NCI-H226 (cell line): ENCODE data around the gene VPS8.
"Not testable (repeated sequence)": the region's sequence is repeated elsewhere in the genome, so short reads cannot be mapped to it uniquely, and the experiment has no call there.

ENCODE experiments used
- DNase-seq: peaks from one replicate; pipeline ENCODE4 v3.0.0-alpha.2; 2015

VPS8 gene

DNA sequence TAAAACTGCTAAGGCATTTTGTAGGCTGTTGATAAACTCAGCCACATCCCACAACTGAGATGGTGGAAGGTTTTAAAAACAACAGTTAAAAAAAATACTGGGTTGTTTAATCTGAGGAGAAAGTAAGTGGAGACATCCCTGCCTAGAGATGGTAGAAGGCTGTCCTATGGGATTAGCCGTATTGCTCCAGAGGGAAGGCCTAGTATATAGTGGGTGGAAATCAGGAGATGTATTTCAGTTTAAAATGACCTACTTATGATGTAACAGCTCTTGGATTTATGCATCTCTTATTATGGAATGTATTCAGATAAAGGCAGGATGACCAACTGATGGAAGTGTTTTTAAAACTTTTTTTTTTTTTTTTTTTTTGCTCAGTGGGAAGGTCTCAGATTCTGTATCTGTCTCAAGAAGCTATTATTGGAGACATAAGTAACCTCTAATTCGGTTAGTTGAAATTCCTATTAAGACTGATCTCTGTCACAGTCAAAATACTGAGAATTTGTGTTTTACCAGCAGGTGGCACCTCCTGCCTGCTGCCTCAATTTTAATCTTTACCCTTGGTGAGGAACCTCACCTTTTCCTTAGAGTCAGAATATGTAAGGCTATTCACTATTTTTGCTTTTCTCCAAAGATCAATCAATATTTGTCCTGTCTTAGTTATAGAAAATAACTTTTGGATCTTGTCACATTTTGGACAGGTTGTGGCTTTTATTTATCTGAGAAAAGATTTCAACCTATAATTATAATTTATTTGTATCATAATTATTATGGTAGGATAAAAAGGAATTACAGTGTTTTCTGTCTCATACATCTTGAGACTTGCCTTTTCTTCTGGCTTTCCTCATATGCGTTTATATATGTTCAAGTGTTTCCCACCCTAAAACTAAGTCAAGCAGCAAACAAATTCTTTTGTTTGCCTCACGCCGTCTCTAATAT is 63.0 kb downstream of the VPS8 start:
- peak; percentile 11 for DNase-seq

DNA sequence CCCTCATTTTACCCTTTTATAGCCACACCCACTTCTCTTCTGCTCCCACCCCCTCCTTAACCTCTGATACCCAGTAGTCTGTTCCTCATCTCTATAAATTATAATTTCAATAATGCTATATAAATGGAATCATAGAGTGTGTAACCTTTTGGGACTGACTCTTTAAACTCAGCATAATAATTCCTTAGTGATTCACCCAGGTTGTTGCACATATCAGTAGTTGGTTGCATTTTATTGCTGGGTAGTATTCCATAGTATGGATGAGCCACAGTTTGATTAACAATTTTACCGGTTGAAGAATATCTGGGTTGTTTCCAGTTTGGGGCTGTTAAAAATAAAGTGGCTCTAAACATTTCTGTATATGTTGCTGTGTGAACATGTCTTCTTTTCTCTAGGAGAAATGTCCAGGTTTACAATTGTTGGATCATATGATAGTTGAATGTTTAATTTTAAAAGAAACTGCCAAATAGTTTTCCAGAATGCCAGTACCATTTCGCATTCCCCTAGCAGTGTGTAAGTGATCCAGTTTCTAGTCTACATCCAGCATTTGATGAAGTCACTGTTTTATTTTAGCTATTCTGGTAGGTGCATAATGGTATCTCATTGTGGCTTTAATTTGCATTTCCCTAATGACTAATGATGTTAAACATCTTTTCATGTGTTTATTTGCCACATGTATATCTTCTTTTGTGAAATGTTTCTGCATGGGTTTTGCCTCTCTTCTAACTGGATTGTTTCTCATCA is 68.5 kb downstream of the VPS8 start:
- DNase-seq = no peak

DNA sequence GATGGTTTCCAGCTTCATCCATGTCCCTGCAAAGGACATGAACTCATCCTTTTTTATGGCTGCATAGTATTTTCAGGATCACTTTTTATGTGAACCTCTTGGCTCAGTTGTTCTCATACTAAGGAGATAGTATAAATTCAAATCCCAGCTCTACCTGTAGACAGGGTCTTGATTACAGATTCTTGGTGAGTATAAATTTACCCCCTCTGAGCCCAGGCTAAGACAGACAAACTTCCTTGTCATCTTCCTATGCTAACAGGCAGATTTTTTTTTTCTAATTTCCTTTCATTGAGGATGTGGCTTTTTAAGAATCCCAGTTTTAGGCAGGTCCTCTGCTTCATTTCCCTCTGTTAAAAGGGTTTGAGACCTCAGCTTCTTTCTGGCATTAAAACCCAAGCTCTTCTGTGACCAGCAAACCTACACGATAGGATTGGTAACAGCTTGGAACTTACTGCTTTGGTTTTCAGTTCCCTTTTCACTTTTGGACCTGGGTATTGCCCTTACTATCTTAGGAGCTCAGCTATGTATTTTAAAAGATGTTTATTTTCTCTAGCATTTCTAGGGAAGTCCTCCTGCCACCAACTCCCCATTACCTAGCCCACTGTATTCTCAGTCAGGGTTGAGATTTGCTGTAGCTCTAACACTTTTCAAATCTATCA is 72.5 kb downstream of the VPS8 start:
- no peak for DNase-seq

DNA sequence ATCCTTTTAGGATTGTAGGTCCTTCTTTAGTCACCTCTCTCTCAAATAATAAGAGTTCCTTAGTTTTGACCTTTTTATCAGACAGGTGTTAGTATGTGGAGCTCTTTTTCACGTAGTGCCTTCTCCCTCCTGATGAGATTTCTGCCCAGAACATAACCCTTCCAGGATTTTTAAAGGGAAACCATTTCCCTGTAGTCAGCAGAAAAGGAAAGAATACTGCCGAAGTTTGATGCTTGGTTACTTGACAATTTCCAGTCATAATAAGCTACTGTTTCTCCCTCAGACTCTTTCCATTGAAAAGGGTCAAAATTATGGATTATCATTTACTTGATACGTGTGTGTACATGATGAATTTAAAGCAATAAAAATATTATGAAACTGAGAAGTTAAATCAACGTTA is 73.1 kb downstream of the VPS8 start:
- DNase-seq = no peak

DNA sequence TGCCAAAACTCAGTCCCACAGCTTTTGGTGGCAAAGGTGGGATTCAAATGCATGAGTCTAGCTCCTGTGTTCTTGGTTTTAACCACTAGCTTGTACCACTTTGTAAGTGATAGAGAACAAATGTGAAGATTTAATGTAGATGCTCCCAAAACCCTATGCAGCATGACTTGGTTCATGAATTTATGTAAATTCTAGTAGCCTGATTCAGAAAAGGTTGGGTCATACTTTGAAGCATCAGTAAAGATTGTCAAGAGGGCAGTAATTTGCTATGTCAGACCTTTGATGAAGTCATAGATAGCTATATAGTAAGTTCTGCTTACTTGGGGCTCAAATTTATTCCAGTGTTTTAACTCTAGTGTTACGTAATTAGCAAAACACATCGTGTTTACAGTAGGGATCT is 75.6 kb downstream of the VPS8 start:
- no peak for DNase-seq

DNA sequence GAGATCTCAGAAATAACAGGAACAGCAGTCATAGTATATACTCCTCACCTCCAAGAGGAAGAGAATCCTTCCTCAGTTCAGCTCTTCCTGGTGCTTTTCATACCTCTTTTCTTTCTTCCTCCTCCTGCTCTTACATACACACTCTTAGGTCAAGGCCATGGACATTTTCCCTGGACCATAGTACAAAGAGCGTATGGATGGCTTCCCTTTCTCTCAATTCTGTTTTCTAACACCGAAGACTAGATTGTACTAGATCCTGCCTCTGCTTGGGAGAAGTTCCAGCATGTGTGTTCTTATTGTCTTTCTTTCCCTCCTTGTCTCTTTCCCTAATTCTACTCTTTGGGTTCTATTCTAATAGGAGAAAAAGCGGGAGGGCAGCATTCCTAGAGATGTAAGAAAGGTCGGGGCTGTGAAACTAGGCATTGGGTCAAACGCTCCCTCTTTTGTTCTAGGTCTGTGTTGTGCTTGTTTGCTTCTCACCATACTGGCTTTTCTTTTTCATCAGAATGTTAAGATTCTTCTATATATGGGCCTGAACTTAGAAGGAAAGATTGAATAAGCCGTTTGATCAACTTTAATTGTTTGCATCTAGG is 77.4 kb downstream of the VPS8 start:
- DNase-seq = no peak

DNA sequence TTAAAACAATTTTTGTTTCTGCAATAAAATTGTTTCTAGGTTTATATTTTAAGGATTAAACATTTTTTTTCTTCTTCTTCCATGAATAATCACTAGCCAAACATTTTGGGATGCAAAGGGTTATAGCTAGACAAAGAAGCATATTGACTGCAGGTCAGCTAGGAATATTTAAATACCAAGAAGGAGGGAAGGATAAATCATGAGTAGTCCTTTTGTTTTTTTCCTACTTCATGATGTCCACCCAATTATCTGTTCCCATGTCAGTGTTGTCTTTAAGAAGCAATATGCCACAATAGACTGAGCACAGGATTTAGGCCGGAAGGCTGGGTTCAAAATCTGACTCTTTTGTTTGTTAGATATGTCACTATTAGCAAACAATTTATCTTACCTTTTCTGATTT is 82.1 kb downstream of the VPS8 start:
- no peak for DNase-seq

DNA sequence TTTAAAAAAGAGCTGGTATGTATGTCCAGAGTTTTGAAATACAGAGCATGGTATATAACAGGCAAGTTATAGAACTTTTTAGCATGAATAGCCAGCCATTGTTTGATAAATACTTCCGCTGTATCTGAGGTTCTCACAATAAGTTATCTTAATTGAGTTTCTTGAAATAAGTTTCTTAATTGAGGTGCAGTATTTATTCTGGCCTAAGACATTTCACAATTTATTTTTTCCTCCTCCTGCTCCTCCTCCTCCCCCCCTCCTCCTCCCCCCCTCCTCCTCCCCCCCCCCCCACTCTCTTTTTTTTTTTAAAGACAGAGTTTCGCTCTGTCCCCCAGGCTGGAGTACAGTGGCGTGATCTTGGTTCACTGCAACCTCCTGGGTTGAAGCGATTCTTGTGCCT is 83.4 kb downstream of the VPS8 start:
- no peak for DNase-seq

DNA sequence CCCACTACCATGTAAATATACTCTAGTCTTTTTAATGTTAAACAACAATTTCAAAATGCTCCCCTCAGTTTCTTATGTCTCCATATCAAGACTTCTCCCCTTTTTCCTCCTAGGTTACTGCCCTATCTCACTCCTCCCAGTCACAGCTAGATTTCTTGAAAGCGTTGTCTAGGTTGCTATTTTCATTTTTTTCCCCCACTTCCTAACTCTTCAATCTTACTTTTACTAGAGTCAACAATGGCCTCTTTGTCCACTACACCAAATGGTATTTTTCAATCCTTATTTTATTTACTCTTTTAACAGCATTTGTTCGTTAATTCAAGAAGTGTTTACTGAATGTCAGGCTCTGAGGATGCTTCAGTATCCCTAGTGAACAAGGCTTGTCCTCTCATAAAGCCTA is 84.4 kb downstream of the VPS8 start:
- DNase-seq = no peak

DNA sequence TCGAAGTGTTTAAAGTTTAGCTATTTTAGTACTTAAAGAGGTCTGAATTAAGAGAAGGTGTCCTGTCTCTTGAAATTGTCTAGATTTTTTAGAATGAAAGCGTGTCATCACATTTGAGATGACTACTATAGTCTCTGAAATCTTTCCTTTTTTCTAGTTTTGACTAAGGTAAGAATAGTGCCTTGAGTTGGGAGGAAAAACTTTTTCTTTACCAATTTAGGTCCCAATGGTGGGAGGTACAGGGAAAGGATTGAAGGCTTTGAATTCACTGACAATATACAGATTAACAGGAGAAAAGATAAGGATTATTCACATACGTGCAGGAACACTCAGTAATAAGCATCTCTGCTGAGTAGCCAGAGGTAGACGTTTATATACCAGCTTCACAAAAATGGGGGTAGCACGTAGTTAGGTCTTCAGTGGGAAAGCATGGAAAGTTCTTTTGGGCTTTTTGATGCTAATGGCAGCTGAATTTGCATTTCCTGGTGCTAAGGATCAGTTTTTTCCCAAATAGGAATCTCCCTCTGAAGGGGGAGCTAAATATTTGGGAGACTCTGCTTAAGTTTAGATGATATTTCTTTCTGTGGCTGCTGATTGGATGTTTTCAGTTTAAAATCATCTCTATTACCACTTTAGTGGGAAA is 88.1 kb downstream of the VPS8 start:
- no peak for DNase-seq

DNA sequence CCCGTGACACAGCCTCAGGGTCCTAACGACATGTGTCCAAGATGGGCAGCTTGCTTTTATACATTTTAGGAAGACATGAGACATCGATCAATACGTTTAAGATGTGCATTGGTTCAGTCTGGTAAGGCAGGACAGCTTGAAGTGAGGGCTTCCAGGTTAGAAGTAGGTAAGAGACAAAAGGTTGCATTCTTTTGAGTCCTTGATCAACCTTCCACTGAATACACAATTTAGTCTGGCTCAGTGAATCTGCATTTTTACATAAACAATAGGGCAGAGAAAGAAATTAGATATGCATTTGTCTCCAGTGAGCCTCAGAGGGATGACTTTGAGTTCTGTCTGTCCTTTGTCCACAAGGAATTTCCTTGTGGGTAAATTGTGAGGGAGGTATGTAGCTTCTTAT is 95.1 kb downstream of the VPS8 start:
- not testable (repeated sequence) for DNase-seq

DNA sequence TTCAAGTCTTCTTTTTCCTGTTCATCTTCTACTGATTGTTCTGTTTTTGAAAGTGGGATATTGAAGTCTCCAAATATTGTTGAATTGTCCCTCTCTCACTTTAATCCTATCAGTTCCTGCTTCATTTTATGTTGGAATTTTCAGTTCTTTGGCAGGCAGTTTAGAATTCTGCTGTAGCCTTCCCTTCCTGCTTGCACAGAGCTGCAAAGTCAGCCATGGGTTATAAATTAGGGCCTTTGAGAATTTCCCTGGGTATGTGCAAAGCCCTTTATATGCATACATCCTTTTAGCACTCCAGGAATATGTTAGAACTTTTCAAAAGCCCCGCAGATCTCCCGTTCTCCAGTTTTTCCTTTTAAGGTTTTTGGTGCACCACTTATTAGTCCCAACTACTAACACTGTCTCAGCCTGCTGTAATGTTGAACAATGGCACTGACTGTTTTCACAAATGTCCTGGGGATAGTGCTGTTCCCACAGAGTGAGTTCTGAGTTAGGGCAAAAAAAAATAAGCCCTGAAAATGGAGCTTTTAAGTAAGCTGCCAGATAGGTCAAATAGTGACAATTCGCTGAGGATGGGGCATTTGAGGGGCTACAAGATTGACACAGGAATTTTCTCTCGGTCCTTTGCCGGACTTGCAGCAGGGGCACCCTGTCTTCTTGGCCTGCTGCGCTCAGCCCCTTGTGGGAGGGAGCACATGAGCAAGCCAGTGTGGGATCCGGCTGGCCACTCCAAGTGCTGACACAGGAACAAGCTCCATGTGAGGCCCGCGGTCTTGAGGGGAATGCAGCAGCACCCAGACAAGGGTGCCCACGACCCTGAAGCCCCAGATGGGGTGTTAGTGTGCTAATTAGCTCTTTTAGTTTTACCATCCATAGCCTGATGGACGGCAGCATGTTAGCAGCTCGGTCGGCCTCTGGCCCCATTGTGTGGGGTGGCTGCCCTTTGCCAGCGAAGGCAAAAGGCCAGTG is 96.0 kb downstream of the VPS8 start:
- DNase-seq = no peak

DNA sequence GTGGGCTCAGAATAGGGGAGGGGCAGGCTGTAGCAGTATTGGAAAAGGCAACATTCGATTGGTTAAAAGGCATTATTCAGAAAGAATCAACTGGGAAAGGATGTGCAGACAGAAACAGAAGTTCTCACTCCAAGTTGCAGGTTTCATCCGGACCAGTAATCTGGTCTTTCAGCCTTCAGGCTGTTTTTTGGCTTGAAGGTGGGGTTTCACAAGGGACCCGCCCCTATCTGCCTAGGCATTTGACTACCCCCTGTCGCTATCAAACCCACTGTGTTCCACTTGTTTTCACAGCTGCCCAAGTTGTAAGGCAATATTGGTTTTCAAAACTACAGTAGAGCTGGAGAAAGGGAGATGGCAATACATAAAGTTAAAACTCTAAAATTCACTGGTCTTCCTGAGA is 96.9 kb downstream of the VPS8 start:
- no peak for DNase-seq

DNA sequence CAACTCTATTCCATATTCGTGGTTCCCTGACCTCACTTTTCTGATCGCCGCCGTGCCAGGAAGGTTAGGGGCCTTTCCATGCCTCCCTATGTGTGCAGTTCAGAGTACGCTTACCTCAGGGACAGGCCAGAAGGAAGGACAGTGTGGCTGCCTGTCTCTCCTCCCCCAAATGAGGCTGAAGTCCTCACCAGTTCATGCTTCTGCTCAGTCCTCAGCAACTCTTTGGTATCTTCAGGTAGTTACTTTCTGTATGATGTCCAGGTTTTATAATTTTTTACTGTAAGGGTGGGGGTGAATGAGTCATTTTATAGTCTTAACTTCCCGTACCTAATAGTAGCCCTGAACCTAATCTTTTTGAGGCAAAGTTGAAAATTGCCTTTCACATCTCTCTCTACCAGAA is 98.7 kb downstream of the VPS8 start:
- no peak for DNase-seq

DNA sequence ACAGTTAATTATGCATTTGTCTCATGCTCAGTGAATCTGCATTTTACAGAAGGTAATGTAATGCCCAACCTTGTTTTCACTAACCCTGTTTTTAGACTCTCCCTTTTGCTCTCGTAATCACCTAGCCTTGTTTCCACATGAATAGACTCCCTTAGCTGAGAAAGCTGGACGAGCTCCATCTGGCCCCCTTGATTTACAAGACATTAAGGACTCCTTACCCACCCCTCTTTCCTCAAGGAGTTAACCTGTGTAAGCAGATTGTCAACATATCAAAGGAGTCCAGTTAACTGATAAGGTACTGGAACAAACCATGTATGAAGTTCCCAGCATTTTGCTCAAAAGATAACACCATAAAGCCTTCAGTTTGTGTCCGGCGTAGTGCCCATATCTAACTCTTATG is 99.6 kb downstream of the VPS8 start:
- no peak for DNase-seq

DNA sequence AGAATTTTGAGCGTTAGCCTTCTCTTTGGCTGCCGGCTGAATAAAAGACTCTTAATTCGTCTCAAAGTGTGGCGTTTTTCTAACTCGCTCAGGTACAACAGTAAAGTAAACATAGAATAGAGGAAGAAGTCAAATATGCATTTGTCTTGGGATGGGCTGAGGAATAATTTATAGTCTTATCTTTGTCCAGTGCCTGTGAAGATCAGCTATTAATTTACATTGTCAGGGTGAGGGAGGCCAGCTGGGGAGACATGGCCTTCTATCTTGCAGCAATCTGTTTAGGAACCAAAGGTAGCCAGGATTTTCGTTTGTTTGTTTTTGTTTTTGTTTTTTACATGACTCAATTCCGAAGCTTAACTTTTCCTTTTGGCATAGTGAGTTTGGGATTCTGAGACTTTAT is 100.2 kb downstream of the VPS8 start:
- DNase-seq = no peak

DNA sequence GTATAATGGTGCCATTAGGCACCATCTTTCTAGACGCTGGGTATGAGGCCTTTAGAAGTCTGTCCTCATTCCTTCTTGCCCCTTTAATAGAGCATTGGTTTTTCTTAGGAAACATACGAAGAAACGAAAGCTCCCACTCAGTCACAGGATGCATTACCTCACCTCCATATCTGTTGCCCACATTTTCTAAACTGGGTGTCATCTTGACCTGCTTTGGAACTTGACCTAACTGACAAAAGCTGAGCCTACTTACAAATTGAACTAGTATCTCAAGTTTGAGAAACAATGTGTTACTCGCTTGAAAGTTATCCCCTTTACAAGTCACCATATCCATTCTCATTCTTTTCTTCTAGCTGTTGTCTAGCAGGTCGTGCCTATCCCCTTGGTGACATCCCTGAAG is 102.7 kb downstream of the VPS8 start:
- peak; percentile 46 for DNase-seq

DNA sequence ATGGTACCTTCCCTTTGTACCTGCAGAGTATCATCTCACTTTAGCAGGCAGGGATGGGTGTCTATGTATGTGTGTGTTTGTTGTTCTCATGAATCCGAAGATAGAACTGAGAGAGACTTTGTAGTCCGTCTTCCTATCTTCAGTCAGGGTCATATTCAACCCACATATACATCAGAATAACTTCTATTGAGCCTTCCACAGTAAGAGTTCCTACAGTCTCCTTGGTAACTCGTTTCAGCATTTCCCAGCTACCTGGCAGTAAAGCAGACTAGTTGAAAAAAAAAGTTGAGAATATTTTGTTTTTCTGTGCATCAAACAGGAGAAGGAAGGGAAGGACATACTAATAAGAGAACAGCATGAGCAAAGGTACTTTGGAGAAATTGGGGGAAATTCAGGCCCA is 106.8 kb downstream of the VPS8 start:
- DNase-seq = no peak

DNA sequence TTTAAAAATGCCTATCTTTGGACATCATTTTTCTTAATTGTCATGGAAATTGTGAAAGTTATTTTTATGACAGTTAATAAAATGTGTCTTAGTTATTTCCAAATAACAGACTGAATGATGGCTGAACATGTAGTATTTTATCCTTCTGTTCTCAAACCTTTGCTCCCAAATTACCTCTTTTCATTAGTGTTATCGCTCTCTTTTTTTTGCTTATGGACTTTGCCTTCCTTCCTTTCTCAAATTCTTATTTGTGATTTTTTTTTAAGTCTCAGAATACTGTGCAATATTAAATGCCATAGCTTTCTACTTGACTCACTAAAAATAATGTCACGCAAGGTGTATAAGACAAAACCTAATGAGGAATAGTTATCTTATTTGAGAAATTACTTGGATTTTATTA is 107.7 kb downstream of the VPS8 start:
- no peak for DNase-seq

DNA sequence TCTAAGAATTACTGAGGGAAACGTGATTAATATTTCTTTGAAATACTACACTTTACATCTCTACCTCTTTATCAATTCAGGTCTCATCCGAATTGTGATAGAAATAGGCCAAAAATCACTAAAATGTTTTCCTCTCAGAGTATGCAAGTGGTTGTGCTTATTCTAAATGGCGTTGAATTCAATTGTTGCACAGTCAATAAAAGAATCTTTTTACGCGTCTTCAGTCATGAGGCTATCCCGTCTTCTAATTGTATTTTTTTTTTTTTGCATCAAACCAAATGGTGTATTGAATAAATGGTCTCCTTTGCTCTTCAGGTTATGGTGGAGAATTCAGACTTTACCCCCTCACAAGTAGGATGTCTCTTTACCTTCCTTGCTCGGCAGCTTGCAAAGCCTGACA is 112.6 kb downstream of the VPS8 start:
- no peak for DNase-seq

DNA sequence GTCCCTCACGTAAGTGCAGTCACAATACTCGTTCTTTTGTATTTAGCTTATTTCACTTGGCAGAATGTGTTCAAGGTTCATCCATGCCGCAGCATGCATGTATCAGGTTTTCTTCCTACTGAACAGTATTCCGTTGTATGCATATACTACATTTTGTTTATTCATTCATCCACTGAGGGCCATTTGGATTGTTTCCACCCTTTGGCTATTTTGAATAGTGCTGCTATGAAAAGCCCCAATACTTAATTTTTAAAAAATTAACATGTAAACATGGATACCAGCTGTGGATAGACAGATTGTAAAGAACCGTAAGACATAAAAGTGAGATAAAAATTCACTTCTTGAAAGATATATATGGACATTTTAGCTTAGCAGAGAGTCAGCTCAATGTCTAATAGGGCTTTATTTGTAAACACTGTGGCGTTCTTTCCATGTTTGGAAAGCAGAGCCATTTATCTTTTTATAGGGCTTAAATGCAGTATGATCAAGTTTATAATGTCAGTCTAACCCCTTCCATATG is 115.9 kb downstream of the VPS8 start:
- DNase-seq = no peak
